Activated CD8-positive, alpha-beta memory T cell treated with anti-CD3 and anti-CD28 coated beads, Interleukin-2, amount 10 ng/mL, durations not matched to agents 7 days and 5 days (primary cell): Measurements from ENCODE around the gene ANKRD18B. TPM values are rescaled to one million over a fixed set of nuclear protein-coding genes. Genes with fewer than 3 reads are reported as not detected.
A peak's percentile ranks its signal among the peaks of the same experiment; 100 is the strongest.
"Not testable (repeated sequence)": the region's sequence is repeated elsewhere in the genome, so short reads cannot be mapped to it uniquely, and the experiment has no call there.

ENCODE experiments used
- ATAC-seq: fragments of 150-1000 bp; cut with Tn5 transposase; one replicate; pipeline ENCODE4 v1.10.0; 2021; ENCODE audit warnings: moderate library complexity
- CTCF ChIA-PET: fragments of 350-600 bp; sonication (Branson Sonifier 250); formaldehyde crosslinking; loops from one replicate; lab custom pipeline; 2021; ENCODE audit warnings: antibody characterized with exemption; lab: Charles Lee
- DNase-seq: peaks from one replicate; pipeline ENCODE4 v3.0.0-alpha.2; 2020
- H3K27ac Mint-ChIP-seq: one replicate; pipeline ENCODE4 v1.8.0; 2021; ENCODE audit warnings: mild to moderate bottlenecking, mixed read lengths
- H3K27me3 Mint-ChIP-seq: one replicate; pipeline ENCODE4 v1.8.0; 2021; ENCODE audit warnings: mixed read lengths
- H3K36me3 Mint-ChIP-seq: one replicate; pipeline ENCODE4 v1.8.0; 2021; ENCODE audit warnings: mild to moderate bottlenecking, mixed read lengths
- H3K4me1 Mint-ChIP-seq: one replicate; pipeline ENCODE4 v1.8.0; 2021; ENCODE audit warnings: mixed read lengths
- H3K4me3 Mint-ChIP-seq: one replicate; pipeline ENCODE4 v1.8.0; 2021; ENCODE audit warnings: mild to moderate bottlenecking, moderate library complexity, mixed read lengths
- H3K9me3 Mint-ChIP-seq: one replicate; pipeline ENCODE4 v1.8.0; 2022; ENCODE audit warnings: low read depth, mixed read lengths
- total RNA-seq, 2 experiments: library from RNA; stranded (reverse); gene quantifications; one replicate each; pipeline ENCODE4 v1.2.3, GENCODE V29; 2021

Gene ANKRD18B
- total RNA-seq, 2 experiments from 2014 or later = 0.33 to 0.79 TPM

GRCh38 chr9:33598796-33599379 lies 74.8 kb downstream of the ANKRD18B start:
- H3K27ac Mint-ChIP-seq, H3K9me3 Mint-ChIP-seq, H3K27me3 Mint-ChIP-seq, ATAC-seq, H3K36me3 Mint-ChIP-seq, H3K4me1 Mint-ChIP-seq, DNase-seq, CTCF ChIA-PET, H3K4me3 Mint-ChIP-seq: not testable (repeated sequence)

DNA sequence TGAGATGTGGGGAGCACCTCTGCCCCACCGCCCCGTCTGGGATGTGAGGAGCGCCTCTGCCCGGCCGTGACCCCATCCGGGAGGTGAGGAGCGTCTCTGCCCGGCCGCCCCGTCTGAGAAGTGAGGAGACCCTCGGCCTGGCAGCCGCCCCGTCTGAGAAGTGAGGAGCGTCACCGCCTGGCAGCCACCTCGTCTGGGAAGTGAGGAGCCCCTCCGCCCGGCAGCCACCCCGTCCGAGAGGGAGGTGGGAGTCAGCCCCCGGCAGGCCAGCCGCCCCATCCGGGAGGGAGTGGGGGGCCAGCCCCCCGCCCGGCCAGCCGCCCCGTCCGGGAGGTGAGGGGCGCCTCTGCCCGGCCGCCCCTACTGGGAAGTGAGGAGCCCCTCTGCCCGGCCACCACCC lies 76.9 kb downstream of the ANKRD18B start:
- CTCF ChIA-PET, H3K27ac Mint-ChIP-seq, H3K4me3 Mint-ChIP-seq, H3K36me3 Mint-ChIP-seq, H3K27me3 Mint-ChIP-seq, H3K9me3 Mint-ChIP-seq, H3K4me1 Mint-ChIP-seq, ATAC-seq, DNase-seq: not testable (repeated sequence)

DNA sequence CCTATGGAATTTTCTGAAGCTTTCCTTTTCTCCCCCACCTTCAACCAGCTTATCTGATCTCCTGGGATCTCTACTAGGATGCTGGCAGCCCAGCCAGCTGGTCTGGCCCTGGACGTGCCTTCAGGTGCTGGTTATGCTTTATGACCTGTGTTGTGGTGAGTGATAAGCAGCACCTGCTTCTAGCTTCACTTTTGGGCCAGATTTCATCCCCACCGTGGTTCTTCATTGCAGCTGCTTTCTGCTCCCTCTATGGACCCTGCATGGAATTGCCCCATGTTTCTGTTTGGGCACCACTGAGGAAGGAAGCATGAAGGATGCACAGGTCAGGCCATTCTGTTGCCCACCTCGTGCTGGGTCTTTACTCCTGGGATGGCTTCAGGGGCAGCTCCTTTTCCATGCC lies 80.2 kb downstream of the ANKRD18B start:
- DNase-seq, H3K27ac Mint-ChIP-seq, H3K4me1 Mint-ChIP-seq, H3K9me3 Mint-ChIP-seq, H3K36me3 Mint-ChIP-seq, H3K4me3 Mint-ChIP-seq: not testable (repeated sequence)
- CTCF ChIA-PET = interaction anchor here (0.7 to 1.6 kb wide), 4 partner anchors 20 to 230 kb away, joined by 3 to 6 read pairs (median 3); partner anchors contain the start of gene ANKRD18B
- ATAC-seq = peak; percentile 47
- H3K27me3 Mint-ChIP-seq = peaks cover 11% of the 10 kb centered on the region

DNA sequence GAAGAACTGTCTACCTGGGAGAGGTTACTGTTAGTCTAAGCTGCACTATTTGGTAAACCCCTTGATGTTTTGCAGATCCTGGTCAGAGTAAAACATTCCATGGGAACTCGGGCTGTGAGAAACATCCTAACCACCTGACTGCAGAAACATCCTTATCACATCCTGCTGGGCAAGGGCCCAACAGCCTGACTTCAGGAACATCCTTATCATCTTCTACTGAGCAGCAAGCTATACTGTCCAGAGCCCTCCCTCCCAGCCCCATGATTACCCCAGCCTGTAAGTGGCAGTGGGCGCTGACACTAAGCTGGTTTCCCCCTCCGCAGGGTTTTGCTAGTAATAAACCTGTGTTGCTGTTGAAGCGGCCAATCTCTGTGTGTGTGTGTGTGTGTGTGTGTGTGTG lies 80.9 kb downstream of the ANKRD18B start:
- CTCF ChIA-PET = interaction anchor here (1.1 to 1.6 kb wide), 2 partner anchors 19 to 231 kb away, joined by 3 to 6 read pairs; no protein-coding TSS in a partner anchor
- H3K4me3 Mint-ChIP-seq, ATAC-seq, H3K9me3 Mint-ChIP-seq, H3K27ac Mint-ChIP-seq, H3K36me3 Mint-ChIP-seq, H3K4me1 Mint-ChIP-seq, DNase-seq: not testable (repeated sequence)
- peaks cover 17% of the 10 kb centered on the region for H3K27me3 Mint-ChIP-seq

- no peak overlapping the region for H3K4me3 Mint-ChIP-seq
- no peaks in the 10 kb centered on the region for H3K4me1 Mint-ChIP-seq
- H3K9me3 Mint-ChIP-seq = no peaks in the 10 kb centered on the region
- H3K27ac Mint-ChIP-seq = no peak overlapping the region
- peaks cover 47% of the 10 kb centered on the region for H3K27me3 Mint-ChIP-seq
- DNase-seq = no peak
- CTCF ChIA-PET = interaction anchor here (1.5 to 2.5 kb wide), 2 partner anchors 13 to 110 kb away, joined by 6 to 9 read pairs; no protein-coding TSS in a partner anchor
- no peak for ATAC-seq
- no peaks in the 10 kb centered on the region for H3K36me3 Mint-ChIP-seq
These were observed 87.3 kb downstream of the ANKRD18B start for GRCh38 chr9:33611358-33611757.

DNA sequence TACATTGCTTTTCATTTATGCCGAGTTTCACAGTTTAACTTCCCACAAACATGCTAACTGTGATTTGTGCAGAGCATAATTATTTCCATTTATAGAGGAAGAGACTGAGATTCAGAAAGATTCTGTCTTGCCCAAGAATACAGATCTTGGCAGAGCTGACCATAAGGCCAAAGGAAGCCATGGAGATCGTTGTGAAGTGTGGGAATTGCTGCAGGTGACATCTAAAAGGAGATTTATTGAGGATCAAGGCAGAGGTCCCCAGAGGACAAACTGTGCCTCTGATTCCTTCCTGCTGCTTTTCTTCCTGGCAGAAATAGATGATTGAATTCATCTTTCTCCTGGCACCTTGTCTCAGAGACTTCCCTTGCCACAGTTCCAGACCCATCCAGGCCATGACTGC lies 88.4 kb downstream of the ANKRD18B start:
- not testable (repeated sequence) for H3K4me3 Mint-ChIP-seq, DNase-seq, ATAC-seq, H3K27ac Mint-ChIP-seq, H3K36me3 Mint-ChIP-seq, H3K9me3 Mint-ChIP-seq, H3K4me1 Mint-ChIP-seq
- H3K27me3 Mint-ChIP-seq = peaks cover 48% of the 10 kb centered on the region
- CTCF ChIA-PET = interaction anchor here (1.5 to 2.5 kb wide), 2 partner anchors 12 to 109 kb away, joined by 6 to 9 read pairs; no protein-coding TSS in a partner anchor

GRCh38 chr9:33614001-33614687 lies 90.1 kb downstream of the ANKRD18B start:
- Mint-ChIP-seq H3K4me3 (no peak overlapping the region), H3K4me1 (peaks cover 3% of the 10 kb centered on the region), H3K9me3 (no peaks in the 10 kb centered on the region), H3K36me3 (no peaks in the 10 kb centered on the region), H3K27ac (no peak overlapping the region), H3K27me3 (peaks cover 47% of the 10 kb centered on the region)
- CTCF ChIA-PET = no interaction called here
- ATAC-seq (no peak), DNase-seq (no peak)

DNA sequence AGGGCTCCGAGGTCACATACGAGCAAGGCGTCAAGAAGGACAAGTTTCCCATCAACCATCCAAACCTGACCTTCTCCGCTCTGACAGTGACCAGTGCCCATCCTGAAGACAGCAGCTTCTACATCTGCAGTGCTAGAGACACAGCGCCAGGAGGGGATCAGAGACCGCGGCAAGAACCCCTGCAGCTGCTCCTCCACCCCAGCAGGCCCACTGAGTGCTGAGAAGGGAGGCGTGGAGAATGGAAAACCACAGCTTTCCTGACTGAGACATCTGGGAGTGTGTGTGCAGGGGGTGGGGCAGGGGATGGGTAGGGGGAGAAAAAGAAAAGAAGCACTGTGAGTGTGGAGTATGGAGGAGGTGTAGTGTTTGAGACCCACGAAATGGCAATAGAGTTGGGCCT lies 94.3 kb downstream of the ANKRD18B start:
- peaks cover 43% of the 10 kb centered on the region for H3K27me3 Mint-ChIP-seq
- not testable (repeated sequence) for H3K36me3 Mint-ChIP-seq, DNase-seq, H3K9me3 Mint-ChIP-seq, H3K4me1 Mint-ChIP-seq, ATAC-seq, H3K27ac Mint-ChIP-seq, H3K4me3 Mint-ChIP-seq
- CTCF ChIA-PET = interaction anchor here (0.9 to 1.8 kb wide), 3 partner anchors 102 to 161 kb away, joined by 3 to 4 read pairs (median 3); no protein-coding TSS in a partner anchor

GRCh38 chr9:33619666-33620404 lies 95.8 kb downstream of the ANKRD18B start:
- no peak overlapping the region for H3K4me3 Mint-ChIP-seq
- H3K27ac Mint-ChIP-seq = no peak overlapping the region
- no peak for ATAC-seq
- CTCF ChIA-PET = interaction anchor here (9.5 kb wide), 1 partner anchor 102 kb away, joined by 221 read pairs; no protein-coding TSS in a partner anchor
- no peaks in the 10 kb centered on the region for H3K36me3 Mint-ChIP-seq
- H3K27me3 Mint-ChIP-seq = peaks cover 42% of the 10 kb centered on the region
- H3K9me3 Mint-ChIP-seq = no peaks in the 10 kb centered on the region
- no peak for DNase-seq
- peaks cover 8% of the 10 kb centered on the region for H3K4me1 Mint-ChIP-seq

- CTCF ChIA-PET = interaction anchor here (9.5 kb wide), 1 partner anchor 101 kb away, joined by 221 read pairs; no protein-coding TSS in a partner anchor
- peaks cover 33% of the 10 kb centered on the region for H3K27me3 Mint-ChIP-seq
These were observed 96.8 kb downstream of the ANKRD18B start for GRCh38 chr9:33620738-33621439.

More at GRCh38 chr9:33620738-33621439, 96.8 kb downstream of the ANKRD18B start:
- DNase-seq = no peak
- H3K4me1 Mint-ChIP-seq = peaks cover 8% of the 10 kb centered on the region
- no peak overlapping the region for H3K27ac Mint-ChIP-seq
- H3K9me3 Mint-ChIP-seq = no peaks in the 10 kb centered on the region
- no peak overlapping the region for H3K4me3 Mint-ChIP-seq
- no peaks in the 10 kb centered on the region for H3K36me3 Mint-ChIP-seq
- no peak for ATAC-seq
